IPS-20b (cell line): ENCODE data around the gene TBX18.

Experiments
- H3K27ac ChIP-seq: one replicate; pipeline ENCODE4 v1.5.1; 2013; ENCODE audit warnings: low read length
- H3K27me3 ChIP-seq: 2 replicates; pipeline ENCODE4 v1.6.1; 2013; ENCODE audit warnings: mild to moderate bottlenecking, low read length, inconsistent platforms; ENCODE audit not compliant: insufficient read depth
- H3K36me3 ChIP-seq: 2 replicates; pipeline ENCODE4 v1.6.1; 2013; ENCODE audit warnings: low read depth, mild to moderate bottlenecking, inconsistent platforms, low read length, moderate library complexity; ENCODE audit not compliant: insufficient read depth
- H3K4me1 ChIP-seq: 2 replicates; pipeline ENCODE4 v1.6.1; 2013; ENCODE audit warnings: mild to moderate bottlenecking, control low read depth, inconsistent platforms, low read length, moderate library complexity; ENCODE audit not compliant: insufficient read depth
- H3K4me3 ChIP-seq: 2 replicates; pipeline ENCODE4 v1.5.1; 2013; ENCODE audit warnings: mild to moderate bottlenecking, low read length, inconsistent platforms
- H3K9ac ChIP-seq: 2 replicates; pipeline ENCODE4 v1.6.1; 2013; ENCODE audit warnings: low read depth, mild to moderate bottlenecking, inconsistent platforms, low read length, moderate library complexity
- H3K9me3 ChIP-seq: 2 replicates; pipeline ENCODE4 v1.6.1; 2013; ENCODE audit warnings: mild to moderate bottlenecking, low read depth, low read length, inconsistent platforms; ENCODE audit not compliant: insufficient read depth

The TBX18 gene

DNA sequence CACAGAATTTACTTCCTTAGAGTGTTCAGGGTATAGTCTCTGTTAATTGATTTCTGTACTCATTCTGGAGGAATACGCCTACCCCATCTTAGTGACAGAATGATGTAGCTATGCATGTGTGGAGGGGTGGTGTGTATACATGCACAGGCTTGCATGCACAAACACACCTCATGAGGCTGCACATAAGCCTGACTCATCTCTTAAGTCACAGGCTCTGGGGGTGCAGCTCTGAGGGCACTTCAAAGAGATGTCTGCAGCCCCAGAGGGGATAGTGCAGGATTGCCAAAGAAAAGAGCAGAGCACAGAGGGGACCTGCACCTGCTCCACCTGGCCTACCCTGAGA, 24.6 kb downstream of the TBX18 start:
- Histone ChIP-seq H3K9ac (no peak overlapping the region), H3K36me3 (no peaks in the 10 kb centered on the region), H3K4me1 (no peaks in the 10 kb centered on the region), H3K27ac (no peak overlapping the region), H3K9me3 (no peaks in the 10 kb centered on the region), H3K27me3 (no peaks in the 10 kb centered on the region), H3K4me3 (no peak overlapping the region)

DNA sequence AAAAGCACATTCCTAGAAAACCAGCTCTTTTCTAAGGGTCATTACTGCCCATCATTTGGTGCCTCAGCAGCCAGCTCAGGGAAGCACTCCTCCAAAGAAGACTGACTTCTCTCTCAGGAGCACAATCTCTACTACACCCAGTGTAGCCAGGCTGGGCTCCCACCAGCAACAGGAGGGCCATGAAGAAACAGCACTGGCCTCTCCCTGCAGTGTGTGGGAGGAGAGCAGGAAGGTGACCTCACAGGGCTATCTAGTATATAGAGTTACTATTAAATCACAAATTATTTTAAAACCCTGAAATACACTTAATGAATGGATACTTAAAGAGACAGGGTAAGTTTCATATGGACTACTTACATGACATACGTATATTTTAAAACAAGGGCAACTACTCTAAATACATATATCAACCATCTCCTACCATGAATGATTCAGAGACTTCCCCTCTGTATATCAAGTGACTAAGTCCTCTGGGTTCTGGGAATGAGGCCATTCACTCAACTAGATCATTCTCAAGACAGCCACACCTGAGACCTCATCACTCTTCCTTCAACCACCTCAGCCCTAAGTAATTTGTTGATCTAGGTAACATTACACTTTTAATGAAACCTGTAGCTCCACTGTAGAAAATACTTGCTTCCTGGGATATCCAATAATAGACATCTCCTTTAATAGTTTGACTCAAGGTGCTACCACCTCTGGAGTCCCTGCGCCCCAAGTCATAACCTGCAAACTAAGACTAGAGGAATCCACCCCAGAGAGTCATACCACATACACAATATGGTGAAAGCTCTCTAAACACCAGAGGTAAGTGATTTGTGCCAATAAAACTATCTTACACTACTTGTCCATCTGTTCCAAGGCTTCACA, 25.2 kb downstream of the TBX18 start:
- H3K27ac ChIP-seq: no peak overlapping the region
- no peaks in the 10 kb centered on the region for H3K9me3 ChIP-seq
- no peaks in the 10 kb centered on the region for H3K4me1 ChIP-seq
- H3K4me3 ChIP-seq: no peak overlapping the region
- H3K27me3 ChIP-seq: no peaks in the 10 kb centered on the region
- H3K36me3 ChIP-seq: no peaks in the 10 kb centered on the region
- H3K9ac ChIP-seq: no peak overlapping the region

DNA sequence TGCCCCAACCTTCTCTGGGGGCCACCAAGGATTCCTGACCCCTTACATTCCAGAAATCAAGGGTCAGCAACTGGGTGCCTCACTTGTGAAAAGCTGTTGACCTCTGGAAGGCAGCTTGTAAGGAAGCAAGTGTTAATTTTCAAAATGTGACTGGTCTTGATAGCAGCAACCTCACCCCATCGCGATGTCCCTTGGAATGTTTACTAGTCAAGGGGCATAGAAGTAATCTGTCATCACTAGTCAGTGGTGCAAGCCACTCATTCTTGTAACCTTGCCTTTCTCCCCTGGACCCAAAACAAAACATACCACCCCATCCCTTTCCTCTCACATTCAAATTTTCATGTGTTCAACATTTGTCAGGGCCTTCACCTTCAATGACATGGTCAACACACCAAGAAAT, 30.5 kb downstream of the TBX18 start:
- no peak overlapping the region for H3K27ac ChIP-seq
- no peaks in the 10 kb centered on the region for H3K9me3 ChIP-seq
- no peaks in the 10 kb centered on the region for H3K4me1 ChIP-seq
- H3K27me3 ChIP-seq: no peaks in the 10 kb centered on the region
- H3K9ac ChIP-seq: no peak overlapping the region
- H3K36me3 ChIP-seq: no peaks in the 10 kb centered on the region
- no peak overlapping the region for H3K4me3 ChIP-seq

DNA sequence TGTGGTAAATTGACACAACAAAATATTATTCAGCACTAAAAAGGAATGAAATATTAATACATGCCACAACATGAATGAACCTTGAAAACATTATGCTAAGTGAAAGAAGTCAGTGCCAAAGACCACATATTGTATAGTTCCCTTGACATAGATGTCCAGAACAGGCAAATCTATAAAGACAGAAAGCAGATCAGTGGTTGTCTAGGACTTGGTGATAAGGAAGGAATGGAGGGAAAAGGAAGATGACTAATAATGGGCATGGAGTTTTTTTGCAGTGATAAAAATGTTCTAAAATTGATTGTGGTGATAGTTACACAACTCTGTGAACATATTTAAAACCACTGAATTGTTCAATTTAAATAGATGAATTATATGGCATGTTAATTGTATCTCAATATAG, 32.5 kb downstream of the TBX18 start:
- no peaks in the 10 kb centered on the region for H3K36me3 ChIP-seq

DNA sequence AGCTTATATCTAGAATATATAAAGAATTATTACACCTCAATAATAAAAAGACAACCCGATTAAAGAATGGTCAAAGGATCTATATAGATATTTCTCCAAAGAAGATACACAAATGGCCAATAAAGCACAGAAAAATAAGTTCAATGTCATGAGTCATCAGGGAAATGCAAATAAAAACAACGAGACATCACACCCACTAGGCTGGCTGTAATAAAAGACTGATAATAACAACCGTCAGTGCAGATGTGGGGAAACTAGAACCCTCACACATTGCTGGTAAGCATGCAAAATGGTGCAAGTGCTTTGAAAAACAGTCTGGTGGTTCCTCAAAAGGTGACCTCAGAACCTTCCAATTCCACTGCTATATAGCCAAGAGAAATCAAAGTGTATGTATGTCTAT, 33.0 kb downstream of the TBX18 start:
- Histone ChIP-seq H3K4me3 (no peak overlapping the region), H3K27me3 (no peaks in the 10 kb centered on the region), H3K36me3 (no peaks in the 10 kb centered on the region), H3K9me3 (no peaks in the 10 kb centered on the region), H3K4me1 (no peaks in the 10 kb centered on the region), H3K9ac (no peak overlapping the region), H3K27ac (no peak overlapping the region)

More for the DNA sequence above, 32.5 kb downstream of the TBX18 start:
- H3K27ac ChIP-seq: no peak overlapping the region
- H3K4me1 ChIP-seq: no peaks in the 10 kb centered on the region
- H3K9me3 ChIP-seq: no peaks in the 10 kb centered on the region
- no peak overlapping the region for H3K4me3 ChIP-seq
- H3K27me3 ChIP-seq: no peaks in the 10 kb centered on the region
- no peak overlapping the region for H3K9ac ChIP-seq

- no peak overlapping the region for H3K4me3 ChIP-seq
- H3K36me3 ChIP-seq: no peaks in the 10 kb centered on the region
- H3K9me3 ChIP-seq: no peaks in the 10 kb centered on the region
- H3K9ac ChIP-seq: no peak overlapping the region
- no peaks in the 10 kb centered on the region for H3K4me1 ChIP-seq
- no peaks in the 10 kb centered on the region for H3K27me3 ChIP-seq
- no peak overlapping the region for H3K27ac ChIP-seq
Observed at GRCh38 chr6:84728602-84729001, 35.8 kb downstream of the TBX18 start.

DNA sequence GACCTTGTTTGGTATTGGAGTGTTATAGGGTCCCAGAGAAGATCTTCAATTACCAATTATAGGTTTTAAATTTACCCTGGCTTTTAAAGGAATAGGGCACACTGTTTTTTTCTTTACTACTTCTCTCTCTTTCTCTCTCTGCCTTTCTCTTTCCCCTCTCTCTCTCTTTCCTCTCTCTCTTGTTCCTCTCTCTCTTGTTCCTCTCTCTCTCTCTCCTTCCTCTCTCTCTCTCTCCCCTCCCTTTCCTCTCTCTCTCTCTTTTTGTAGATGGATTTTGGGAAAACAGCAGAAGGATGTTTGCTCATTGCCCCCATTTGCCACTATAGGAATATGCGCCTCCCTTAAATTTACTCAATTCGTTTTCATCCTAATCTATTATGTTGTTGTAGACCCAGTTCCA, 45.2 kb downstream of the TBX18 start:
- H3K36me3 ChIP-seq: no peaks in the 10 kb centered on the region
- H3K27ac ChIP-seq: no peak overlapping the region
- H3K4me1 ChIP-seq: no peaks in the 10 kb centered on the region
- no peaks in the 10 kb centered on the region for H3K9me3 ChIP-seq
- no peaks in the 10 kb centered on the region for H3K27me3 ChIP-seq
- H3K4me3 ChIP-seq: no peak overlapping the region
- no peak overlapping the region for H3K9ac ChIP-seq

DNA sequence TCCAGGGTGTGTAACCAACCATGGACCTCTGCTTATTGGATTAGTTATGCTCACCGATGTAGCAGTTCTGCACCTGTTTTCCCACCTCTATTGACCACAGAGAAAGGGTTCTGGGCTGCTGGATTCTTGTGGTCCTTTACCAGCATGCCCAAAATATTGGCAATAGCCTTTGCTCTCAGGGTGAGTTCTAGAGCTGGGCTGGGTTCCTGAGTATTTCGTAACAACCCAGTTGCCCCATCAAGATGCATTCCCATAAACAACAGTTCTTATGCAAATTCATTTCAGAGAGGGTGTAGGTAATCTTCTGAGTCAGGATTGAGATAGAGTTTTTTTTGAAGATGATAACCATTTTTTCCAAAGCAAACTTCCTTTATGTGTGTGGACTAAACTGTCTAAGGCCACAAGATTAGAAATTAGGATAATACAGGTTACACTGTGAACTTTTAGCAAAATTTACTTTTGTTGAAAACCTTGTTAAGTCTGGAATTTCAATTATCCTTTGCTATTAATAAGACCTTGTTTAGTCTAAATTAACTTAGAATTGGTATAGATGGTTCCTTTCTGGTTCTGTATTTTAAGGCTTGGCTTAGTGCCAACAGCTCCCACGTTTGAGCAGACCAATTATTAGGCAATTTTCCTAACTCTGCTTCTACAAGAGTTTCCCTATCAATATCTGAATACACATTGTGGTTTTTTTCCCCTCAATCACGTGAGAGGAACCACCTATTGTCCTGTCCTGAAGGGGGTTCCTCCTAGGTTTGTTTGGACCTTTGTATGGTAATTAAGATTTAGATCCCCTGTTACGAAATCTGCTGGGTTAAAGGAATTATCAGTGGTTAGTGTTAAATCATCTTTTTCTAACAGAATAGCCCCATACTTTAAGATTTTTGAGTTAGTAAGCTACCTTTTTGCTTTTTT, 46.1 kb downstream of the TBX18 start:
- H3K9ac ChIP-seq: no peak overlapping the region
- H3K27ac ChIP-seq: no peak overlapping the region
- no peaks in the 10 kb centered on the region for H3K9me3 ChIP-seq
- H3K27me3 ChIP-seq: no peaks in the 10 kb centered on the region
- H3K4me3 ChIP-seq: no peak overlapping the region
- no peaks in the 10 kb centered on the region for H3K4me1 ChIP-seq
- no peaks in the 10 kb centered on the region for H3K36me3 ChIP-seq

DNA sequence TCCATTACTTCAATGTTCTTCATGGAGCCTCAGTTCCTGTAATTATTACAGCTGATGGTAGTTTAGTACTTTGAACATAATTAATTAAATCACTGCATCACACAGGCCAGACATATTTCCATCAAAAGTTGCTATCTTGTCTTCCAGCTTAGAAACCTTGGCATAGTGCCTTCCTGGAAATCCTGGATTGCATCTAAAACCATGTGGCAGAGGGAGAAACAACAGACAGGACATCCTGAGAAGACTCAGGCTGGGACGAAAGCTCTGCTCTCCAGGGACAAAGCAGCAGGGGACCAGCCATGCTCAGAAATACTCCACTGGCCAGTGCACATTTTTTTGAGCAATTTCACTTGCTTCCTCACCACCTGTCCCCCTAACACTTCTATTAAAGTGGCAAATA, 55.3 kb downstream of the TBX18 start:
- no peaks in the 10 kb centered on the region for H3K9me3 ChIP-seq
- H3K4me1 ChIP-seq: no peaks in the 10 kb centered on the region
- H3K4me3 ChIP-seq: no peak overlapping the region
- H3K27me3 ChIP-seq: no peaks in the 10 kb centered on the region
- no peaks in the 10 kb centered on the region for H3K36me3 ChIP-seq
- H3K27ac ChIP-seq: no peak overlapping the region
- no peak overlapping the region for H3K9ac ChIP-seq

GRCh38 chr6:84707171-84707570, 57.2 kb downstream of the TBX18 start:
- Histone ChIP-seq H3K36me3 (no peaks in the 10 kb centered on the region), H3K4me1 (no peaks in the 10 kb centered on the region), H3K27ac (no peak overlapping the region), H3K9ac (no peak overlapping the region), H3K9me3 (no peaks in the 10 kb centered on the region), H3K27me3 (no peaks in the 10 kb centered on the region), H3K4me3 (no peak overlapping the region)

GRCh38 chr6:84696166-84696565, 68.2 kb downstream of the TBX18 start:
- Histone ChIP-seq H3K9me3 (no peaks in the 10 kb centered on the region), H3K4me3 (no peak overlapping the region), H3K9ac (no peak overlapping the region), H3K27me3 (no peaks in the 10 kb centered on the region), H3K36me3 (no peaks in the 10 kb centered on the region), H3K27ac (no peak overlapping the region), H3K4me1 (no peaks in the 10 kb centered on the region)
